Measurements from ENCODE around the gene BDKRB1.
"Not testable (repeated sequence)": the region's sequence is repeated elsewhere in the genome, so short reads cannot be mapped to it uniquely, and the experiment has no call there.

Gene BDKRB1

DNA sequence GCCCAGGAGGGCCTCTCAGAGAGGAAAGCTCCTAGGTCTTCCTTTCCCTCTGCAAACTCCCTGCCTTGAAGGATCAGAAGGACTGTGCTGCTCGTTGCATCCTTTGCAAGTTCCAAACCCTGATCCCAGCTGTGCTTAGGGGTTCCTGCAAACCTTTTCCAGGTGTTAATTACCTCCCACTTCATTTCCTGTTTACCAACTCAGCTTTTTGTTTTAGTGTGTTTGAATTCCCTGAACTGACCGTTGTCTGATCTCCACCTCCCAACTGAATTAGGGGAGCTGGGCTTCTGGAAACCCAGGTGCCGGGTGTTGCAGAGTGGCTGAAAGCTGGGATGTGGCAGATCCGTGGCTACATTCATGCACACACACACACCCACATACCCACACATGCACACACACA, 20.6 kb upstream of the BDKRB1 start:
- no peak for DNase-seq

GRCh38 chr14:96237641-96238040, 18.4 kb upstream of the BDKRB1 start:
- no peak for DNase-seq

- no peak for DNase-seq
These were observed 17.2 kb upstream of the BDKRB1 start for GRCh38 chr14:96238676-96239265.

DNA sequence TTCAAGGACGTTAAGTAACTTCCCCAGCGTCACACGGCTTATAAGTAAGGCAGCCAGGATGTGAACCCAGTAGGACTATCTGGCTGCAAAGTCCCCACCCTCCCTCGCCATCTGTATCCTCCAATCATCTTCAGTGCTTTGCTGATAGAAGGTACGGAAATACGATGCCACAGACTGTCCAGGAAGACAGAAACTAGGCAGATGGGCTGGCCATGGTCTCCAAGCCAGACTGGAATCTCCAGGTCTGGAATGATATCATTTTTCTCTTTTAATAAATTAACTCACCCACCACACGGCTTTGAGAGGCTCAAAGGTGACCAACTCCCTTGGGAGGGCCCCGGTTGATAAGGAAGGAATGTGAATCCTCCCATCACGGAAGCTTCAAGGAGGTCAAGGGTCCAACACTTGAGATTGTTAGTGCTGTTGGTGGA, 16.3 kb upstream of the BDKRB1 start:
- DNase-seq, result no peak

DNA sequence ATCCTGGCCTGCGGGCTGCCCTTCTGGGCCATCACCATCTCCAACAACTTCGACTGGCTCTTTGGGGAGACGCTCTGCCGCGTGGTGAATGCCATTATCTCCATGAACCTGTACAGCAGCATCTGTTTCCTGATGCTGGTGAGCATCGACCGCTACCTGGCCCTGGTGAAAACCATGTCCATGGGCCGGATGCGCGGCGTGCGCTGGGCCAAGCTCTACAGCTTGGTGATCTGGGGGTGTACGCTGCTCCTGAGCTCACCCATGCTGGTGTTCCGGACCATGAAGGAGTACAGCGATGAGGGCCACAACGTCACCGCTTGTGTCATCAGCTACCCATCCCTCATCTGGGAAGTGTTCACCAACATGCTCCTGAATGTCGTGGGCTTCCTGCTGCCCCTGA, 15.4 kb upstream of the BDKRB1 start:
- no peak for DNase-seq

DNA sequence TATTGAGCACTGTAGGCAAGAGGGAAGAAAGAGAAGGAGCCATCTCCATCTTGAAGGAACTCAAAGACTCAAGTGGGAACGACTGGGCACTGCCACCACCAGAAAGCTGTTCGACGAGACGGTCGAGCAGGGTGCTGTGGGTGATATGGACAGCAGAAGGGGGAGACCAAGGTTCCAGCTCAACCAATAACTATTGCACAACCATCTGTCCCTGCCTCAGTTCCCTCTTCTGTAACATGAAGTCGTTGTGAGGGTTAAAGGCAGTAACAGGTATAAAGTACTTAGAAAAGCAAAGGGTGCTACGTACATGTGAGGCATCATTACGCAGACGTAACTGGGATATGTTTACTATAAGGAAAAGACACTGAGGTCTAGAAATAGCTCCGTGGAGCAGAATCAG, 13.9 kb upstream of the BDKRB1 start:
- no peak for DNase-seq

DNA sequence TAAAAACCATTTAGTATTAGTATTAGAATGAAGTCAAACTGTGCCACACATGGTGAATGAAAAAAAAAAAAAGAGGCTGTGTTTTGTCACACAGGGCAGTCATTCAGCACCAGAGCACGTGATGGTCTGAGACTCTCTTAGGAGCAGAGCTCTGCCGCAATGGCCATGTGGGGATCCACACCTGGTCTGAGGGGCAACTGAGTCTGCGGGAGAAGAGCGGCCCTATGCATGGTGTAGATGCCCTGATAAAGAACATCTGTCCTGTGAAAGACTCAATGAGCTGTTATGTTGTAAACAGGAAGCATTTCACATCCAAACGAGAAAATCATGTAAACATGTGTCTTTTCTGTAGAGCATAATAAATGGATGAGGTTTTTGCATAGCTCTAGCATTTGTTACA, 12.2 kb upstream of the BDKRB1 start:
- DNase-seq, result no peak

DNA sequence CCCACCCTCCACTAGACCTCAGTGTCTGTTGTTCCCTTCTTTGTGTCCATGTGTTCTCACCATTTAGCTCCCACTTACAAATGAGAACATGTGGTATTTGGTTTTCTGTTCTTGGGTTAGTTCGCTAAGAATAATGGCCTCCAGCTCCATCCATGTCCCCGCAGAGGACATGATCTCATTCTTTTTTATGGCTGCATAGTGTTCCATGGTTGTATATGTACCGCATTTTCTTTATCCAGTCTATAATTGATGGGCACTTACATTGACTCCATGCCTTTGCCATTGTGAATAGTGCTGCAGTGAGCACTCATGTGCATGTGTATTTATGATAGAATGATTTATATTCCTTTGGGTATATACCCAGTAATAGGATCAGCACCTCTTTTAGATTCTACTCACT, 10.9 kb upstream of the BDKRB1 start:
- not testable (repeated sequence) for DNase-seq

DNA sequence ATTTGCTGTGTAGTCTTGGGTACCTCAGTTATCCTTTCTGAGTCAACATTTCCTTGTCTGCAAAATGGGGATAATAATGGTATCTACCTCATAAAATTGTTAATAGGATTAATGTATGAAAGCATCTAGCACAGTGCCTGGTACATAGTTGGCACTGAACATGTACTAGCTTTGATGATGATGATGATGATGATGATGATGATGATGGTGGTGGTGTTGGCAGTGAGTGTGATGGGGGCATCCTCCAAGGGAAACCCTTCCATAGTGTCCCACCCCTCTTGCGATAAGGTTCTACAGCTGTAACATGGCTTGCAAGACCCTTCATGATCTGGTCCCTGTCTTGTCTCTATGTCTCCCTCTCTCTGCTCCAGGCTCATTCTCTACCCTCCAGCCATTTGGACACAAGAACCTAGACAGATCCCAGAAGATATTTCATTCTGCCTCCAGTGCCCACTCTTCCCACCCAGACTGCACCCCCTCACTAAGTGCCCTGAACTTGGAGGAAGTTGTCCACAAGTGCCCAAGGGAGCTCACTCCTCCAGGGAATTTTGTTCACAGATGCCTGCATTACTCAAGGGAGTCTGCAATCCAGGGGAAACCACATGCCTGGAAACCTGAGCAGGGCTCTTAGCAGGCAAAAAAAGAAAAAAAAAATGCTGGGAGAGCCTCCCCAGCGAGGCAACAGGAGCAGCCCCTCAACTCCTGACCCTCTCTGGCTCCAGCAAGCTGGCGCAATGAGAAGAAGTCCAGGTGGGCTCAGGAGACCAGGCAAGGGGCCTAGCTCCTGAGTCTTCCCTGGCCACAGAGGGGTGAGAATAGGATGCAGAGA, 10.1 kb upstream of the BDKRB1 start:
- DNase-seq, result no peak

DNA sequence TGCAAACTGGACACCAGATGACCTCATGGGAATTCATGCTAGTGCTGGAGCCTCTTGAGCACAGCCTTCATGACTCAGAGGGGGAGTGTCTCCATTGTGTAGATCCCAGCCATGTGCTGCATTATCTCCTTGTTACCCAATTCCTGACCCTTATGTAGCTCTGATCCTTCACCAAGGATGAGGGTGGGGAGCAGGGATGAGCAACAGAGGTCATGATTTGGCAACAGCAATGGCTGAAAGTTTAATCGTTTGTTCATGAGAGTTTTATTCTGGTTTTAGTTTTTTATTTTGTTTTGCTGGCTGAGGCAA, 9.5 kb upstream of the BDKRB1 start:
- no peak for DNase-seq

GRCh38 chr14:96247031-96247430, 9.0 kb upstream of the BDKRB1 start:
- no peak for DNase-seq

- peak in 1 of 2 donors; percentile 42 for DNase-seq
These were observed 7.0 kb upstream of the BDKRB1 start for GRCh38 chr14:96249029-96249428.

GRCh38 chr14:96250485-96250884, 5.5 kb upstream of the BDKRB1 start:
- no peak for DNase-seq

- no peak for DNase-seq
These were observed 4.3 kb upstream of the BDKRB1 start for GRCh38 chr14:96251656-96252155.

DNA sequence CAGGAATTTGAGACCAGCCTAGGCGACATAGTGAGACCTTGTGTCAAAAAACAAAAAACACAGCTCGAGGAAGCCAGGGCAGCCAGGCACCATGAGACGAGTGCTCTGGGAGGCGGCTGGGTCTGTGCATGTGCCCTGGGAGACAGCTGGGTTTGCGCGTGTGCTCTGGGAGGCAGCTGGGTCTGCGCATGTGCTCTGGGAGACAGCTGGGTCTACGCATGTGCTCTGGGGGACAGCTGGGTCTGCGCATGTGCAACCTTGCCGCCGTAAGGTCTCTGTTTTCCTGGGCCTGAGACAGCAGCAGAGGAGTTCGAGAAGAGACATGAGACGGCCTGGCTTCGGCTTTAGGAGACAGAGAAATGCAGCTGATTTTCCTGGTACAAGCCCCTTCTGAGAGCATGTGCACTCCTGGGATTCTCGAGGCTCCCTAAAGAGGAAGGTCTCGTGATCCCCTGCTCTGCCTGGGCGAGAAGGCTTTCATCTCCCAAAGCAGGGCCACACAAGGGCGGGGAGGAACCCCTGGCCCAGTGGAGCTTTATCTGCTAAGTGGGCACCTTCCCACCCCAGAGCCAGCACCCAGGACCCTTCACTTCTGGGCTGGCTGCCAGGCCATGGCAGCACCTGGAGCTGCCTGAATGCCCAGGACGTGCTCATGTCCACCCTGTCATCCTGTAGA, 3.5 kb upstream of the BDKRB1 start:
- DNase-seq, result no peak

- DNase-seq, result no peak
These were observed 2.9 kb upstream of the BDKRB1 start for GRCh38 chr14:96252999-96253539.

GRCh38 chr14:96254687-96255086, 1.3 kb upstream of the BDKRB1 start:
- DNase-seq, result no peak

GRCh38 chr14:96256407-96256806, 397 bp downstream of the BDKRB1 start:
- DNase-seq, result no peak

DNA sequence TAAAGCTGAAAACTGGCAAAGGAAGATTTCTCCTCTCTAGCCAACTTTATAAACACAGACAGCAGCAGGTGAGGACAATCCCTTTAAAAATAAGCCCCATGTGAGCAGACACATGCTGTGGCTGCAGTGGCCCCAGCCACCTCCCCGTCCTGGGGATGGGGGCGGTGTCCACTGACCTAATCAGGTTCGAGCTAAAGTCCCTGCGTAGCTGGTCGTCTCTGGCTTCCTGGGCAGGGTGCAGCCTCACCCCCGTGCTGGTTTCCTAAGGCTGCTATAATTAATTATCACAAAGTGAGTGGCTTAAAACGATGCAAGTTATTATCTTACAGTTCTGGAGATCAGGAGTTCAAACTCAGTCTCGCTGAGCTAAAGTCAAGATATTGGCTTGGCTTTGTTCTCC, 1.0 kb downstream of the BDKRB1 start:
- no peak for DNase-seq

- DNase-seq, result no peak
These were observed 1.9 kb downstream of the BDKRB1 start for GRCh38 chr14:96257900-96258299.

DNA sequence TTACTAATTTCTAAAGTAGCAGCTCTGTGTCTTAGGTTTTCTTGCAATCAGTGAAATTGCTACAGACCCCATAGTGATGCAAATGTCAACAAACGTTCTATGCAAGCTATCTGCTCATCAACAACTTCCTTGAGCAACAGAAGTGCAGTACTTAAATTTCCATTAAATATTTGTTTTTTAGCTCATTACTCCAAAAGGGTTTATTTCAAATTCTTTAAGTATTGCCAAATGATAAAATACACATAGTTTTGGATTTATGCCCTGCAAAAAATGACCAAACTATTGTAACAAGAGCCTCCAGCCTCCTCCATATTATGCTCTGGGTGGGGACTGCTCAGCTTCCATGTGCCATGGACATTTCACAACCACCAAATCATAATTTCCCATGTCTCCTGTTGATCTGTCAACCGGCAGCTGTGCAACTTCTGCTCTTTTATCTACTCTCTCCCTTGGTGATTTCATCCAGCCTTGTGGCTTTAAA, 4.4 kb downstream of the BDKRB1 start:
- no peak for DNase-seq

DNA sequence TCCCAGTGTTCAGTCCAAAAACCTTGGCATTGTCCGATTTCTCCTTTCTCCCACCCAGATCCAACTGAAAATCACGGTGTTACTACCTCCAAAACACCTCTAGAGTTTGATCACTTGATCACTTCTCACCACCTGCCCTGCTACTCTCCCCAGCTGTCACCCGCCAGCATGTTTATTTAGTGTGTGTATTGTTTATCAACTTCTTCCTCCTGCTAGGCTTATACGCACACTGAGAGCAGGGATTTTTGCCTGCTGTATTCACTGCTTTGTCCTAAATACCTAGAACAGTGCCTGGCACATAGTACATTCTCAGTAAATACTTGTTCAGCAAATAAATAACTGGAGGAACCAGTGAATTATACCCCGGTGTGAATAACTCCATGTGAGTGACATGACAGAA, 5.0 kb downstream of the BDKRB1 start:
- DNase-seq, result no peak

GRCh38 chr14:96261772-96262655, 6.0 kb downstream of the BDKRB1 start:
- no peak for DNase-seq

Measured in CD4-positive, alpha-beta T cell treated with Interleukin-1 beta for 1 hour (primary cell).